HG03439 (cell line): ENCODE results near the gene PRPF18.
"Not testable (repeated sequence)": the region's sequence is repeated elsewhere in the genome, so short reads cannot be mapped to it uniquely, and the experiment has no call there.

Experiments used
- ATAC-seq: cut with Tn5 transposase; IDR thresholded peaks from one replicate; pipeline ENCODE4 v1.9.1; 2021; ENCODE audit warnings: mild to moderate bottlenecking, moderate library complexity; ENCODE audit not compliant: unreplicated experiment

Gene PRPF18

GRCh38 chr10:13586676-13587355 lies at the start of gene PRPF18:
TSS of gene PRPF18 (plus strand) at chr10:13586965. CDS start at chr10:13587087, 122 bp downstream.
- peak; percentile 99 for ATAC-seq

GRCh38 chr10:13537985-13538384 lies 48.8 kb upstream of the PRPF18 start:
- ATAC-seq: not testable (repeated sequence)

- no peak for ATAC-seq
Observed at GRCh38 chr10:13542533-13542932, 44.2 kb upstream of the PRPF18 start.

GRCh38 chr10:13550802-13551201 lies 36.0 kb upstream of the PRPF18 start:
- no peak for ATAC-seq

- no peak for ATAC-seq
Observed at GRCh38 chr10:13555884-13556510, 30.8 kb upstream of the PRPF18 start.

- ATAC-seq: no peak
Observed at GRCh38 chr10:13559124-13559700, 27.6 kb upstream of the PRPF18 start.

GRCh38 chr10:13560597-13560996 lies 26.2 kb upstream of the PRPF18 start:
- no peak for ATAC-seq

GRCh38 chr10:13563481-13564445 lies 23.0 kb upstream of the PRPF18 start:
- no peak for ATAC-seq

GRCh38 chr10:13564576-13564975 lies 22.2 kb upstream of the PRPF18 start:
- no peak for ATAC-seq

- no peak for ATAC-seq
Observed at GRCh38 chr10:13567030-13567429, 19.7 kb upstream of the PRPF18 start.

GRCh38 chr10:13571541-13571940 lies 15.2 kb upstream of the PRPF18 start:
- ATAC-seq: no peak

- no peak for ATAC-seq
Observed at GRCh38 chr10:13573960-13574359, 12.8 kb upstream of the PRPF18 start.

GRCh38 chr10:13585195-13585751 lies 1.5 kb upstream of the PRPF18 start:
- ATAC-seq: no peak

- ATAC-seq: no peak
Observed at GRCh38 chr10:13585943-13586342, 822 bp upstream of the PRPF18 start.

- no peak for ATAC-seq
Observed at GRCh38 chr10:13587391-13587790, 626 bp downstream of the PRPF18 start.

- ATAC-seq: no peak
Observed at GRCh38 chr10:13589316-13589715, 2.6 kb downstream of the PRPF18 start.

GRCh38 chr10:13590886-13591285 lies 4.1 kb downstream of the PRPF18 start:
- no peak for ATAC-seq

- no peak for ATAC-seq
Observed at GRCh38 chr10:13592306-13592705, 5.5 kb downstream of the PRPF18 start.

GRCh38 chr10:13593535-13593934 lies 6.8 kb downstream of the PRPF18 start:
- ATAC-seq: no peak

- no peak for ATAC-seq
Observed at GRCh38 chr10:13594641-13595040, 7.9 kb downstream of the PRPF18 start.

GRCh38 chr10:13597909-13598308 lies 11.1 kb downstream of the PRPF18 start:
- ATAC-seq: no peak
